CD4-positive, alpha-beta memory T cell (primary cell): Measurements from ENCODE around the gene S100A7A. TPM values are rescaled to one million over a fixed set of nuclear protein-coding genes. Genes with fewer than 3 reads are reported as not detected.
"Not testable (repeated sequence)": the region's sequence is repeated elsewhere in the genome, so short reads cannot be mapped to it uniquely, and the experiment has no call there.

ENCODE experiments used
- CTCF ChIA-PET: fragments of 350-600 bp; sonication (Branson Sonifier 250); formaldehyde crosslinking; loops from one replicate; lab custom pipeline; 2021; ENCODE audit warnings: inconsistent platforms; ENCODE audit not compliant: partially characterized antibody; lab: Charles Lee
- POLR2A ChIA-PET: fragments of 350-600 bp; sonication (Branson Sonifier 250); formaldehyde crosslinking; loops from one replicate; lab custom pipeline; 2021; ENCODE audit not compliant: partially characterized antibody; lab: Charles Lee
- DNase-seq, 5 donors: peaks; one replicate each; pipeline versions ENCODE4 v3.0.0 to v3.0.0-alpha.2; 2020 to 2022; ENCODE audit warnings: mixed read lengths in 1 of 5
- H3K27ac ChIP-seq: one replicate; pipeline ENCODE4 v1.7.0; 2013; ENCODE audit warnings: low read depth, low read length
- H3K27me3 ChIP-seq: 2 replicates; pipeline ENCODE4 v1.7.0; 2013; ENCODE audit warnings: mild to moderate bottlenecking, low read length, moderate library complexity; ENCODE audit not compliant: insufficient read depth
- H3K36me3 ChIP-seq: 2 replicates; pipeline ENCODE4 v1.7.0; 2013; ENCODE audit warnings: mild to moderate bottlenecking, low read length, moderate library complexity; ENCODE audit not compliant: insufficient read depth
- H3K4me1 ChIP-seq: 2 replicates; pipeline ENCODE4 v1.7.0; 2013; ENCODE audit warnings: mild to moderate bottlenecking, low read length, moderate library complexity; ENCODE audit not compliant: insufficient read depth
- H3K4me3 ChIP-seq, 2 donors: one replicate each; pipeline ENCODE4 v1.7.0; 2013; ENCODE audit warnings: low read length in 2 of 2, mild to moderate bottlenecking in 1 of 2
- H3K9me3 ChIP-seq, 2 donors: one replicate each; pipeline ENCODE4 v1.7.0; 2013; ENCODE audit warnings: low read length in 2 of 2, control low read depth in 1 of 2; ENCODE audit not compliant: control insufficient read depth in 1 of 2
- H3K27ac Mint-ChIP-seq, 7 donors: one replicate each; pipeline ENCODE4 v1.8.0; 2020 to 2021; ENCODE audit warnings: mixed read lengths in 7 of 7, mild to moderate bottlenecking in 6 of 7, inconsistent platforms in 3 of 7, moderate library complexity in 3 of 7
- H3K27me3 Mint-ChIP-seq, 2 donors: one replicate each; pipeline ENCODE4 v1.8.0; 2020 to 2021; ENCODE audit warnings: mixed read lengths in 2 of 2
- H3K36me3 Mint-ChIP-seq, 2 donors: one replicate each; pipeline ENCODE4 v1.8.0; 2020 to 2021; ENCODE audit warnings: mixed read lengths in 2 of 2, inconsistent platforms in 1 of 2, mild to moderate bottlenecking in 1 of 2
- H3K4me1 Mint-ChIP-seq, 4 donors: one replicate each; pipeline ENCODE4 v1.8.0; 2020 to 2021; ENCODE audit warnings: mixed read lengths in 4 of 4, mild to moderate bottlenecking in 1 of 4
- H3K4me3 Mint-ChIP-seq, 8 donors: one replicate each; pipeline ENCODE4 v1.8.0; 2020 to 2021; ENCODE audit warnings: mixed read lengths in 8 of 8, mild to moderate bottlenecking in 7 of 8, moderate library complexity in 6 of 8, inconsistent platforms in 3 of 8
- H3K9me3 Mint-ChIP-seq, 8 donors: one replicate each; pipeline ENCODE4 v1.8.0; 2020 to 2021; ENCODE audit warnings: mixed read lengths in 8 of 8, mild to moderate bottlenecking in 5 of 8, inconsistent platforms in 3 of 8, moderate library complexity in 1 of 8
- intact Hi-C: fragments of 100-400 bp; cut with micrococcal nuclease; formaldehyde crosslinking; loops from one replicate; pipeline ENCODE4 v1.15.1; 2023
- polyA plus RNA-seq, 2 donors: library from polyadenylated mRNA; unstranded; fragments of 300-500 nt; fragmentation: Illumina TruSeq; gene quantifications; one replicate each; pipeline ENCODE4 v1.2.3, GENCODE V29; 2021
- total RNA-seq, 2 experiments: library from RNA; stranded (reverse); gene quantifications; one replicate each; pipeline ENCODE4 v1.2.3, GENCODE V29; 2021

The S100A7A gene
- total and polyA plus RNA-seq, 4 experiments from 2014 or later: not detected

- Mint-ChIP-seq H3K4me1 (no peaks in the 10 kb centered on the region), H3K4me3 (no peak overlapping the region), H3K27ac (no peak overlapping the region), H3K27me3 (peaks cover 6 to 26% of the 10 kb centered on the region in 2 donors), H3K36me3 (no peaks in the 10 kb centered on the region), H3K9me3 (peaks cover 0 to 3% (median 0%) of the 10 kb centered on the region in 8 donors)
- DNase-seq: no peak
- no peak overlapping the region for H3K27ac ChIP-seq
- H3K36me3 ChIP-seq: no peaks in the 10 kb centered on the region
- POLR2A ChIA-PET: no interaction called here
- no peaks in the 10 kb centered on the region for H3K9me3 ChIP-seq
- H3K27me3 ChIP-seq: no peaks in the 10 kb centered on the region
- CTCF ChIA-PET: no interaction called here
- no peak overlapping the region for H3K4me3 ChIP-seq
- H3K4me1 ChIP-seq: no peaks in the 10 kb centered on the region
- intact Hi-C loops: no loop called here
Observed at GRCh38 chr1:153439273-153439672, 23.0 kb downstream of the S100A7A start.

DNA sequence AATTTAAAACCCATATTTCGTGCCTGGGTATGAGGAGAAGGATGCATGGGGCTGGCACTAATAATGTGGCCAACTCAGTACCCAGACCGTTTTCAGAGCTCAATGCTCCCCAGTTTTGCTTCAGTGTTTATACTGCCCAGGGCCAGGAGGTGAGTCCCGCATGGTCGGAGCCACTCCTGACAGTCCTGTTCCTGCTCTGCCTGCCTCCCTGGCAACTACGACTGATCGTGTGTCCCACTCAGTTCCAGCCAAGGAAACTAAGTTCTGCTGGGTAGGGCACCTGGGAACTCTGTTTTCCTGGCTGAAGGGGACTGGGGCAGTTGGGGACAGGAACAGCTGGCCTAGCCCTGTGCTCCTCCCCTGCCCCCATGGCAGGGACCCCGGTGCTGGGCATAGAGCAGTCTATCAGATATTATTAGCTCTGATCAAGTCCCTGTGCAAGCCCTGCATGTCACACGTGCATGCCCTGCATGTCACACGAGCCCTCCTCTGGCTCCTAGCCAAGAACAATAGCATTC, 25.0 kb downstream of the S100A7A start:
- POLR2A ChIA-PET: no interaction called here

DNA sequence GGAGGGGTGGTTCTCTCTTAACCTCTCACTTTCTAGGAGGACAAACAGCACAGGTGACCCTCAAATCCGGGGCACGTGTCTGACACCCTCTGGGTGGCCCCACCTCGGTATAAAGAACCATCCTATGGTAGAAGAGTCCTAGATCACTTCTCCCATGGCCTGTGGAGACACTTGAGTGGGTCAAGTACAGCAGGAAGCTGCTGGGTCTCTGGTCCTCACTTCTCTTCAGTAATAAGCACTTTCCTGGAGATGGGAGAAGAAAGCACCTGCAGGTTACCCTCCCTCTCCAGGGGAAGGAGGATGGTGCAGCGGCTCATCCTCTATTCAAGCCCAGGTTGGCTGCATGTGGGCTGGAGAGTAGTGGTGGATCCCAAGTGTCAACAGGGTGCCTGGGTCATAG, 27.2 kb downstream of the S100A7A start:
- DNase-seq: no peak
- Histone ChIP-seq H3K36me3 (no peaks in the 10 kb centered on the region), H3K27ac (no peak overlapping the region), H3K9me3 (no peaks in the 10 kb centered on the region), H3K27me3 (no peaks in the 10 kb centered on the region), H3K4me1 (no peaks in the 10 kb centered on the region), H3K4me3 (no peak overlapping the region)
- Mint-ChIP-seq H3K4me1 (no peaks in the 10 kb centered on the region), H3K27ac (no peak overlapping the region), H3K4me3 (no peak overlapping the region), H3K36me3 (no peaks in the 10 kb centered on the region), H3K27me3 (peaks cover 4 to 28% of the 10 kb centered on the region in 2 donors), H3K9me3 (peaks cover 0 to 3% (median 0%) of the 10 kb centered on the region in 8 donors)
- intact Hi-C loops: no loop called here
- CTCF ChIA-PET: no interaction called here
- POLR2A ChIA-PET: no interaction called here

More for the DNA sequence above, 25.0 kb downstream of the S100A7A start:
- no peak overlapping the region for H3K27ac ChIP-seq
- intact Hi-C loops: no loop called here
- CTCF ChIA-PET: no interaction called here
- H3K4me1 ChIP-seq: no peaks in the 10 kb centered on the region
- H3K27me3 ChIP-seq: no peaks in the 10 kb centered on the region
- no peak overlapping the region for H3K4me3 ChIP-seq
- no peaks in the 10 kb centered on the region for H3K9me3 ChIP-seq
- peaks cover 6 to 33% of the 10 kb centered on the region in 2 donors for H3K27me3 Mint-ChIP-seq
- no peak overlapping the region for H3K27ac Mint-ChIP-seq
- H3K4me3 Mint-ChIP-seq: no peak overlapping the region
- H3K36me3 Mint-ChIP-seq: no peaks in the 10 kb centered on the region
- DNase-seq: no peak
- H3K9me3 Mint-ChIP-seq: peaks cover 0 to 3% (median 0%) of the 10 kb centered on the region in 8 donors
- H3K36me3 ChIP-seq: no peaks in the 10 kb centered on the region
- no peaks in the 10 kb centered on the region for H3K4me1 Mint-ChIP-seq

- Histone ChIP-seq H3K27me3 (no peaks in the 10 kb centered on the region), H3K4me1 (no peaks in the 10 kb centered on the region), H3K9me3 (no peaks in the 10 kb centered on the region), H3K36me3 (no peaks in the 10 kb centered on the region), H3K4me3 (no peak overlapping the region), H3K27ac (no peak overlapping the region)
- Mint-ChIP-seq H3K4me3 (no peak overlapping the region), H3K27me3 (peaks cover 4 to 31% of the 10 kb centered on the region in 2 donors), H3K4me1 (no peaks in the 10 kb centered on the region), H3K9me3 (peaks cover 0 to 3% (median 0%) of the 10 kb centered on the region in 8 donors), H3K27ac (no peak overlapping the region), H3K36me3 (no peaks in the 10 kb centered on the region)
- POLR2A ChIA-PET: no interaction called here
- no peak for DNase-seq
- CTCF ChIA-PET: no interaction called here
- intact Hi-C loops: no loop called here
Observed at GRCh38 chr1:153444078-153444477, 27.8 kb downstream of the S100A7A start.

GRCh38 chr1:153447498-153448170, 31.3 kb downstream of the S100A7A start:
- Mint-ChIP-seq H3K27me3 (peaks cover 12 to 38% of the 10 kb centered on the region in 2 donors), H3K4me3 (no peak overlapping the region), H3K36me3 (no peaks in the 10 kb centered on the region), H3K27ac (no peak overlapping the region), H3K9me3 (peaks cover 0 to 3% (median 0%) of the 10 kb centered on the region in 8 donors), H3K4me1 (no peaks in the 10 kb centered on the region)
- H3K4me3 ChIP-seq: no peak overlapping the region
- H3K27ac ChIP-seq: no peak overlapping the region
- peaks cover 3% of the 10 kb centered on the region for H3K27me3 ChIP-seq
- no peak for DNase-seq
- no peaks in the 10 kb centered on the region for H3K4me1 ChIP-seq
- ChIA-PET POLR2A (no interaction called here), CTCF (no interaction called here)
- H3K9me3 ChIP-seq: no peaks in the 10 kb centered on the region
- intact Hi-C loops: no loop called here
- H3K36me3 ChIP-seq: no peaks in the 10 kb centered on the region

GRCh38 chr1:153448851-153449250, 32.5 kb downstream of the S100A7A start:
- H3K9me3 Mint-ChIP-seq: not testable (repeated sequence)

DNA sequence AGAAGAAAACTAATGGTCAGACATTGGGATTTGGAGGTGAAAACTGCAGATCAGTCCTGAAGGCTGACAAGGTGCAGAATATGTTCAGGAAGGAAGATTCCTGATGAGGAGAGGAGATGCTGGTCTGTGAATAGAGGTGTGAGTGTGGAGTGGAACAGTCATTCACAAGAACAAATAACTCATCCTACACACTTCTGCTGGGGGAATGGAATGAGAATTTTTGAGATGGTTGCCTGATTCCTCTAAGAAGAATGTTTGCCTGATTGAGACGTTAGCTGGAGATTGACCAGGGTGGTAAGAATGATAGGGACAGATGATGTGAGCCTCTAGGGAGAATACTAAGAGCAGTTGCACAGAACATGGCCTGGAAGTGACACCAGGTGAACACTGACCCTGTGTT, 40.1 kb downstream of the S100A7A start:
- Histone ChIP-seq H3K36me3 (no peaks in the 10 kb centered on the region), H3K4me1 (no peaks in the 10 kb centered on the region), H3K27ac (no peak overlapping the region), H3K9me3 (no peaks in the 10 kb centered on the region), H3K4me3 (no peak overlapping the region), H3K27me3 (peaks cover 3% of the 10 kb centered on the region)
- H3K36me3 Mint-ChIP-seq: no peaks in the 10 kb centered on the region
- intact Hi-C loops: no loop called here
- ChIA-PET POLR2A (no interaction called here), CTCF (interaction anchor here (0.8 kb wide), 1 partner anchor 14 kb away, joined by 3 read pairs; no protein-coding TSS in a partner anchor)
- H3K9me3 Mint-ChIP-seq: peaks cover 0 to 4% (median 0%) of the 10 kb centered on the region in 8 donors
- no peak for DNase-seq
- no peak overlapping the region for H3K27ac Mint-ChIP-seq
- H3K27me3 Mint-ChIP-seq: peaks cover 27 to 31% of the 10 kb centered on the region in 2 donors
- no peaks in the 10 kb centered on the region for H3K4me1 Mint-ChIP-seq
- H3K4me3 Mint-ChIP-seq: no peak overlapping the region

More at GRCh38 chr1:153448851-153449250, 32.5 kb downstream of the S100A7A start:
- H3K4me1 Mint-ChIP-seq, H3K4me3 Mint-ChIP-seq, CTCF ChIA-PET, H3K36me3 ChIP-seq, H3K4me3 ChIP-seq, H3K27ac ChIP-seq, H3K4me1 ChIP-seq, DNase-seq, H3K9me3 ChIP-seq, intact Hi-C loops, H3K27me3 ChIP-seq, H3K36me3 Mint-ChIP-seq, H3K27ac Mint-ChIP-seq, POLR2A ChIA-PET: not testable (repeated sequence)
- H3K27me3 Mint-ChIP-seq: peaks cover 14 to 34% of the 10 kb centered on the region in 2 donors
